ENCODE data around the gene HRH1. TPM values are rescaled to one million over a fixed set of nuclear protein-coding genes. Genes with fewer than 3 reads are reported as not detected.

Gene HRH1
- total RNA-seq, 6 experiments from 2014 or later, result 0.14 to 0.66 (median 0.41) TPM; not detected in 2

DNA sequence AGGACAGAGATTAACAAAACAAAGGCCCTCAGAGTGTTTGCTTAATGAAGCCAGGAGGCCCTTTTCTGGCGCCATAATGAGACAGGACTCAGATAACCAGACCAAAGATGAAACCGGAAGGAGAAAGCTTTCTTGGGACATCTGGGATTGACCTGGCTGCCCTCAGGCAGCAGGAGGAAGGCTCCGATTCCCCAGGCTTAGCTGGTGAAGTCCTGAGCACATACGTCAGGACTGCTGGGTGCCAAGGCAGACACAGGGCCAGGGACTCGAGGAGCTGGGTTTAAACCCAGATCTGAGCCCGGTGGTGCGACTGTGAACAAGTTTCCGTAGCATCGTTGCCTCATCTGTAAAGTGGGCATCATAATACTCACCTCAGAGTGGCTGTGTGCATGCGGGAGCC lies 36.7 kb upstream of the HRH1 start:
- ATAC-seq (no peak), DNase-seq (no peak)
- TF ChIP-seq, protein P1, sequence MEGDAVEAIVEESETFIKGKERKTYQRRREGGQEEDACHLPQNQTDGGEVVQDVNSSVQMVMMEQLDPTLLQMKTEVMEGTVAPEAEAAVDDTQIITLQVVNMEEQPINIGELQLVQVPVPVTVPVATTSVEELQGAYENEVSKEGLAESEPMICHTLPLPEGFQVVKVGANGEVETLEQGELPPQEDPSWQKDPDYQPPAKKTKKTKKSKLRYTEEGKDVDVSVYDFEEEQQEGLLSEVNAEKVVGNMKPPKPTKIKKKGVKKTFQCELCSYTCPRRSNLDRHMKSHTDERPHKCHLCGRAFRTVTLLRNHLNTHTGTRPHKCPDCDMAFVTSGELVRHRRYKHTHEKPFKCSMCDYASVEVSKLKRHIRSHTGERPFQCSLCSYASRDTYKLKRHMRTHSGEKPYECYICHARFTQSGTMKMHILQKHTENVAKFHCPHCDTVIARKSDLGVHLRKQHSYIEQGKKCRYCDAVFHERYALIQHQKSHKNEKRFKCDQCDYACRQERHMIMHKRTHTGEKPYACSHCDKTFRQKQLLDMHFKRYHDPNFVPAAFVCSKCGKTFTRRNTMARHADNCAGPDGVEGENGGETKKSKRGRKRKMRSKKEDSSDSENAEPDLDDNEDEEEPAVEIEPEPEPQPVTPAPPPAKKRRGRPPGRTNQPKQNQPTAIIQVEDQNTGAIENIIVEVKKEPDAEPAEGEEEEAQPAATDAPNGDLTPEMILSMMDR (IDR thresholded peaks at IDR 0.05), result no peak
- TF ChIP-seq POLR2A (IDR thresholded peaks at IDR 0.05), result no peak
- no peaks in the 10 kb centered on the region for H3K27me3 ChIP-seq
- H3K9me3 ChIP-seq, result no peaks in the 10 kb centered on the region
- no peaks in the 10 kb centered on the region for H3K36me3 ChIP-seq
- H3K27ac ChIP-seq, result no peak overlapping the region
- no peaks in the 10 kb centered on the region for H3K4me1 ChIP-seq
- WGBS (ENCODE audit: insufficient coverage, low coverage, low lambda C conversion rate, missing lambda C conversion rate), result 87% methylated on average over 6 of the region's 10 CpGs
- no peak overlapping the region for H3K4me3 ChIP-seq
- intact Hi-C loops (cut with DNase I), result no loop called here

DNA sequence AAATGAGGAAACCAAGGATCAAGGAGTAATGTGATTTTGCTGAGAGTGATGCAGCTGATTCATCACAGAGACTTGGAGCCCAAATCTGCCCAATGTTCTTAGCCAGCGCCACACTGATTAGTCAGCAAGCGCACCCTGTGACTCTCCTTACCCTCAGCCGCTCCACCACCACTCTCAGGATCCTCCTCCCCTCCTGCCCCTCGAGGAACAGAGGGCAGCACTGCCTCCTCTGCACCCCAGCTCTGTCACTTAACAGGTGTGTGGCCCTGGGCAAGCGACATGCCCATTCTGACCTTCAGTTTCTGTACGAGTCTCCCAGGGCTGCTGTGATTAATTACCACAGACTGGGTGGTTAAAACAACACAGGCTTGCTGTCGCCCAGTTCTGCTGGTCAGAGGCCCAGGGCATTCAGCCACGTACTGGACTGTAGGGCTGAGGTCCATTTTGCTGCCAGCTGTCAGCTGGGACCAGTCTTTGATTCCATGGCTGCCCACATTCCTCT lies 36.1 kb upstream of the HRH1 start:
- Histone ChIP-seq H3K4me1 (no peaks in the 10 kb centered on the region), H3K36me3 (no peaks in the 10 kb centered on the region), H3K27me3 (no peaks in the 10 kb centered on the region), H3K27ac (no peak overlapping the region), H3K9me3 (no peaks in the 10 kb centered on the region), H3K4me3 (no peak overlapping the region)
- DNase-seq, result no peak
- intact Hi-C loops (cut with DNase I), result no loop called here
- no peak for TF ChIP-seq POLR2A (IDR thresholded peaks at IDR 0.05)
- TF ChIP-seq, protein P1 (IDR thresholded peaks at IDR 0.05), result no peak
- WGBS (ENCODE audit: insufficient coverage, low coverage, low lambda C conversion rate, missing lambda C conversion rate), result 34% methylated on average over 5 of the region's 8 CpGs
- no peak for ATAC-seq

DNA sequence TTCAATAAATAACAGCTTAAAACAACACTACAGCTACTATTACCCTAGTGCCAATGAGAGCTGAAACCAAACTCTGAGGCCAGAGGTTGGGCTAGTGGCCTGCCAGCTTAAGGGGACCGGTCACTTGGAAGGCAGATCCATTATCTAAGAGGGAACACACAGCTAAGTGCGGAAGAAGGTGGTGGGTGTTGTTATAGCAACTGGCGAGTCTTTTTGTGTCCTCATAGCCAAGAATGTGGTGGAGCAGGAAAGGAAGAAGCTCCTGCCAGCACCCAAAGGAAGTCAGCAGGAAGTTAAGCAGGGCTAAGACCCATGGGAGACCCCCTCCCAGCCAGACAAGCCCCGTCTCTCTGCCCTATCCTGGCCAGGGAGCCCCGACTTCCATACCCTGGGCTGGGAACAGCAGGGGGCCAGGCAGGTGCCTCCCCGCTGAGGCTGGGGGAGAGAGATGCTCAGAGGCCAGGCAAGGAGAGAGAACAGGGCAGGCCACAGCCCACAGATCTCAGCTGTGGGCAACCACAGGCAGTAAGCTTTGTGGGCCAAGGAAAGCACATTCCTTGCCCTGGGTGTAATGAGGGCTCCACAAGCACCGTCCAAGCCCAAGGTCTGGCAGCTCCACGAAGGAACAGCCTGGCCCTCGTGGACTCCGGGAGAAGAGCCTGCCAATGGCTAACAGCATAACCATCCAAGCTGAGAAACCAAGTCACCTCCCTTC lies 34.0 kb upstream of the HRH1 start:
- ATAC-seq, result peak in 1 of 4 donors; percentile 37
- no peak for DNase-seq
- H3K27me3 ChIP-seq, result no peaks in the 10 kb centered on the region
- intact Hi-C loops (cut with DNase I), result no loop called here
- no peaks in the 10 kb centered on the region for H3K9me3 ChIP-seq
- H3K4me3 ChIP-seq, result no peak overlapping the region
- no peak for TF ChIP-seq POLR2A (IDR thresholded peaks at IDR 0.05)
- TF ChIP-seq, protein P1 (IDR thresholded peaks at IDR 0.05), result no peak
- no peaks in the 10 kb centered on the region for H3K36me3 ChIP-seq
- H3K27ac ChIP-seq, result no peak overlapping the region
- WGBS (ENCODE audit: insufficient coverage, low coverage, low lambda C conversion rate, missing lambda C conversion rate), result 73% methylated on average over 2 of the region's 10 CpGs
- no peaks in the 10 kb centered on the region for H3K4me1 ChIP-seq

DNA sequence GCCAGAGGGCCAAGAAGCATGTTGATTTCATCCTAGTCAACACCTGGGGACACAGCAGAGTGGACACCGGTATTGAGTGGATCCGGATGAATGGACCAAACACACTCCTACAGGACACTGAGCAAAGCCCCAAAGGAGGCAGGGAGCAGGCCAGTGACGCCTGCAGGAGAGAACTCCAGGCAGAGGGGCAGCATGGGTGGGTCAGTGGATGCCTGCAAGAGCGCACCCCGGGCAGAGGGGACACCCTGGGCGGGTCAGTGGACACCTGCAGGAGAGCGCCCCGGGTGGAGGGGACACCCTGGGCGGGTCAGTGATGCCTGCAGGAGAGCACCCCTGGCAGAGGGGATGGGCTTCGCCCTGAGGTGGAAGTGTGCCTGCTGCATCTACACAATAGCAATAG lies 27.6 kb upstream of the HRH1 start:
- intact Hi-C loops (cut with DNase I), result no loop called here
- no peaks in the 10 kb centered on the region for H3K4me1 ChIP-seq
- TF ChIP-seq, protein P1 (IDR thresholded peaks at IDR 0.05), result no peak
- TF ChIP-seq POLR2A (IDR thresholded peaks at IDR 0.05), result no peak
- H3K4me3 ChIP-seq, result no peak overlapping the region
- H3K9me3 ChIP-seq, result no peaks in the 10 kb centered on the region
- no peak overlapping the region for H3K27ac ChIP-seq
- H3K27me3 ChIP-seq, result no peaks in the 10 kb centered on the region
- H3K36me3 ChIP-seq, result no peaks in the 10 kb centered on the region
- DNase-seq (no peak), ATAC-seq (peak in 1 of 4 donors; percentile 30)
- WGBS (ENCODE audit: insufficient coverage, low coverage, low lambda C conversion rate, missing lambda C conversion rate), result 60% methylated on average over 3 of the region's 10 CpGs
